Measurements from ENCODE around the gene ZNF429. TPM values are rescaled to one million over a fixed set of nuclear protein-coding genes. Genes with fewer than 3 reads are reported as not detected.
A peak's percentile ranks its signal among the peaks of the same experiment; 100 is the strongest.

The ZNF429 gene
- polyA plus RNA-seq (2013, experiment 1 of 2): 16.4 TPM
- 17.1 TPM for polyA plus RNA-seq (2013, experiment 2 of 2)

DNA sequence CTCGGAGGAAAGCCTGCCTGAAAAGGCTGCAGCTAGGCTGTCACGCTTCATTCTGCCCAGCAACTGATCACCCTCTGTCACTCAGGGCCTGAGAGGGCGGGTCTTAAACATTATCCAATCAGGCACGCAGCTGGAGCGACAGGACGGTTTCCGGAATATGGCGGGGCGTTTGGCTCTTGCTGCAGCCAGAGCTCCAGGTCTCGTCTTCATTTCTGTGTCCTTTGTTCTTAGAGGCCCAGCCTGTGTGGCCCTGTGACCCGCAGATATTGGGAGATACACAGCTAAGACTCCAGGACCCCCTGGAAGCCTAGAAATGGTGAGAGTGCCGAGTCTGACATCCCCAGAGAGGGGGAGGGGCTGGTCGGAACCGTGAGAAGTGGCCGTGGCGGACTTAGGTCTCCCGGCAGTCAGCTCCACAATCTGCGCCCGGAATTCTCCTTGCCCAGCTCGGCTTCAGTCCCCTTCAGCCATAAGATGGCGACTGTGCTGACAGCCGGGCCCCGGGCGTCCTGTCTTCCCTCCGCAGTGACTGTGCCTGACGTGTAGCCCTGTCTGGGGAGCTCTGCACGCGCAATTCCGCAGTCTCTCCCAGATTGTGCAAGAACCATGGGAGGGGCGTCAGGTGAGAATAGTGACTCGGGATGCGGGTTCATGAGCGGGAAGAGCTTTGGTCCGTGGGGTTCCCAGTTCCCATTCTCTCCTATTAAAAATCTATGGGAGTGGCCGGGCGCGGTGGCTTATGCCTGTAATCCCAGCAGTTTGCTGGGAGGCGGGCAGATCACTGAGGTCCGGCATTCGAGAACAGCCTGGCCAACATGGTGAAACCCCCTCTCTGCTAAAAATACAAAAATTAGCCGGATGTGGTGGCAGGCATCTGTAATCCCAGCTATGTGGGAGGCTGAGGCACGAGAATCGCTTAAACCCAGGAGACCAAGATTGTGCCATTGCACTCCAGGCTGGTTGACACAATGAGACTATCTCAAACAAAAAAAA is at the start of gene ZNF429:
Gene ZNF429 (plus strand): TSS at position 144 of the 993 bp plus-strand sequence. CDS start 170 bp downstream, at position 314.
- peak within 1 kb of the TSS; percentile 85 for H3K23ac ChIP-seq (ENCODE audit: low read depth, low read length, poor library complexity)
- H2AK5ac ChIP-seq (ENCODE audit: low read depth, low read length): peak within 1 kb of the TSS; percentile 63
- peak; percentile 89 for DNase-seq (ENCODE audit: low spot score)
- no peak within 1 kb of the TSS for H3K4ac ChIP-seq (ENCODE audit: low read length)
- H4K8ac ChIP-seq (ENCODE audit: low read depth, low read length): no peak within 1 kb of the TSS
- peak within 1 kb of the TSS; percentile 93 for H3K18ac ChIP-seq (ENCODE audit: low read length)
- no peak within 1 kb of the TSS for H2BK12ac ChIP-seq (ENCODE audit: low read length)
- no peak within 1 kb of the TSS for H4K91ac ChIP-seq (ENCODE audit: low read depth, low read length, poor library complexity)
- no peaks in the 10 kb centered on the region for H3K79me1 ChIP-seq (ENCODE audit: low read depth, low read length)
- peak within 1 kb of the TSS; percentile 68 for H3K4me2 ChIP-seq (ENCODE audit: insufficient read depth, low read length, poor library complexity, severe bottlenecking)
- no CpG with 5 or more reads among the region's 43 CpGs for WGBS, 2 donors (ENCODE audit: extremely low coverage in 2 of 2, insufficient read length in 2 of 2, insufficient replicate concordance in 1 of 2)
- no peaks in the 10 kb centered on the region for H3K27me3 ChIP-seq (ENCODE audit: control insufficient read depth in 3 of 3, insufficient read depth in 3 of 3, low read depth in 1 of 3, low read length in 3 of 3)
- peak within 1 kb of the TSS; percentile 76 for H2BK5ac ChIP-seq (ENCODE audit: low read length)
- H3K14ac ChIP-seq (ENCODE audit: low read length): peak within 1 kb of the TSS; percentile 2
- H2BK120ac ChIP-seq (ENCODE audit: low read depth, low read length): no peak within 1 kb of the TSS
- peaks cover 11 to 29% of the 10 kb centered on the region in 2 donors for H3K9me3 ChIP-seq (replicated peaks in 1 of 2; ENCODE audit: control insufficient read depth in 2 of 2, insufficient read depth in 1 of 2, low read depth in 1 of 2, low read length in 2 of 2)
- H3K9ac ChIP-seq (ENCODE audit: low read depth, low read length, poor library complexity): peak within 1 kb of the TSS; percentile 88
- H2AFZ ChIP-seq (ENCODE audit: low read length): peak within 1 kb of the TSS; percentile 84
- peak within 1 kb of the TSS; percentile 88 for H3K27ac ChIP-seq (replicated peaks; ENCODE audit: low read length)
- no peaks in the 10 kb centered on the region for H3K4me1 ChIP-seq (ENCODE audit: control insufficient read depth in 2 of 2, insufficient read depth in 1 of 2, low read depth in 1 of 2, low read length in 2 of 2)
- H2BK15ac ChIP-seq (ENCODE audit: low read length): no peak within 1 kb of the TSS
- H3K36me3 ChIP-seq (replicated peaks in 1 of 2; ENCODE audit: control insufficient read depth in 2 of 2, insufficient read depth in 2 of 2, low read length in 2 of 2): peaks cover 9 to 10% of the 10 kb centered on the region in 2 donors
- peak within 1 kb of the TSS; percentile 65 to 92 for H3K4me3 ChIP-seq (ENCODE audit: low read length in 2 of 2)

DNA sequence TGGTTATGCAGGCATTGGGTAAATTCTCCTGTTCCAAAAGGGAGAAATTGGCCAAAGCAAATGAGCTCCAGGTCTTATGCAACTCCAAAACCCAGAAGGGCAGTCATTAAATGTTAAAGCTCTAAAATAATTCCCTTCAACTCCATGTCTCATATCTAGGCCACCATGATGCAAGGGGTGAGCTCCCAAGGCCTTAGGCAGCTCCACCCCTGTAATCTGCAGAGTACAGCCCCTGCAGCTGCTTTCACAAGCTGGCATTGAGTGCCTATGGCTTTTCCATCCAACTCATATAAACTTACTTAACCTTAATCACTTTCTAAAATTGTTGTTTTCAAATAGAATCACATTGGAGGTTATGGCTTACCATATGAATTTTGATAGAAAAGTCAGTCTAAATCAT is 44.7 kb upstream of the ZNF429 start:
- H2BK12ac ChIP-seq (ENCODE audit: low read length): no peak overlapping the region
- H3K4me1 ChIP-seq (ENCODE audit: control insufficient read depth in 2 of 2, insufficient read depth in 1 of 2, low read depth in 1 of 2, low read length in 2 of 2): no peaks in the 10 kb centered on the region
- H3K27ac ChIP-seq (replicated peaks; ENCODE audit: low read length): no peak overlapping the region
- peaks cover 10 to 28% of the 10 kb centered on the region in 2 donors for H3K9me3 ChIP-seq (replicated peaks in 1 of 2; ENCODE audit: control insufficient read depth in 2 of 2, insufficient read depth in 1 of 2, low read depth in 1 of 2, low read length in 2 of 2)
- no peak for DNase-seq (ENCODE audit: low spot score)
- H2AK5ac ChIP-seq (ENCODE audit: low read depth, low read length): no peak overlapping the region
- no peak overlapping the region for H2BK15ac ChIP-seq (ENCODE audit: low read length)
- H3K36me3 ChIP-seq (replicated peaks in 1 of 2; ENCODE audit: control insufficient read depth in 2 of 2, insufficient read depth in 2 of 2, low read length in 2 of 2): peaks cover 7 to 17% of the 10 kb centered on the region in 2 donors
- no peak overlapping the region for H4K8ac ChIP-seq (ENCODE audit: low read depth, low read length)
- no peak overlapping the region for H3K4me2 ChIP-seq (ENCODE audit: insufficient read depth, low read length, poor library complexity, severe bottlenecking)
- no peaks in the 10 kb centered on the region for H3K27me3 ChIP-seq (ENCODE audit: control insufficient read depth in 3 of 3, insufficient read depth in 3 of 3, low read depth in 1 of 3, low read length in 3 of 3)
- H3K4me3 ChIP-seq (ENCODE audit: low read length in 2 of 2): no peak overlapping the region
- no peak overlapping the region for H3K18ac ChIP-seq (ENCODE audit: low read length)
- no peak overlapping the region for H3K4ac ChIP-seq (ENCODE audit: low read length)
- no peak overlapping the region for H2AFZ ChIP-seq (ENCODE audit: low read length)
- H3K9ac ChIP-seq (ENCODE audit: low read depth, low read length, poor library complexity): no peak overlapping the region
- no peak overlapping the region for H2BK120ac ChIP-seq (ENCODE audit: low read depth, low read length)
- no peak overlapping the region for H3K23ac ChIP-seq (ENCODE audit: low read depth, low read length, poor library complexity)
- H3K14ac ChIP-seq (ENCODE audit: low read length): no peak overlapping the region
- H2BK5ac ChIP-seq (ENCODE audit: low read length): no peak overlapping the region
- H3K79me1 ChIP-seq (ENCODE audit: low read depth, low read length): peaks cover 7% of the 10 kb centered on the region
- H4K91ac ChIP-seq (ENCODE audit: low read depth, low read length, poor library complexity): no peak overlapping the region

DNA sequence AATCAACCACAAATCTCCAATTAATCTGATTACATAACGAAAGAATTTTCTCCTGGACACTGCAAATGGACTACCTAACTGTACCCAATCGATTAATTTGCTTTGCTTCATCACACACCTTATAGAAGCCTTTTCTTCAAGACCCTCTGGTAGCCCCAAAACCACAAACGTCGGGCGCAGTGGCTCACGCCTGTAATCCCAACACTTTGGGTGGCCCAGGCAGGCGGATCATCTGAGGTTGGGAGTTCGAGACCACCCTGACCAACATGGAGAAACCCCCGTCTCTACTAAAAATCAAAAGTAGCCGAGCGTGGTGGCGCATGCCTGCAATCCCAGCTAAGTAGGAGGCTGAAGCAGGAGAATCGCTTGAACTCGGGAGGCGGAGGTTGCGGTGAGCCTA is 42.9 kb upstream of the ZNF429 start:
- no CpG with 5 or more reads among the region's 16 CpGs for WGBS, 2 donors (ENCODE audit: extremely low coverage in 2 of 2, insufficient read length in 2 of 2, insufficient replicate concordance in 1 of 2)

DNA sequence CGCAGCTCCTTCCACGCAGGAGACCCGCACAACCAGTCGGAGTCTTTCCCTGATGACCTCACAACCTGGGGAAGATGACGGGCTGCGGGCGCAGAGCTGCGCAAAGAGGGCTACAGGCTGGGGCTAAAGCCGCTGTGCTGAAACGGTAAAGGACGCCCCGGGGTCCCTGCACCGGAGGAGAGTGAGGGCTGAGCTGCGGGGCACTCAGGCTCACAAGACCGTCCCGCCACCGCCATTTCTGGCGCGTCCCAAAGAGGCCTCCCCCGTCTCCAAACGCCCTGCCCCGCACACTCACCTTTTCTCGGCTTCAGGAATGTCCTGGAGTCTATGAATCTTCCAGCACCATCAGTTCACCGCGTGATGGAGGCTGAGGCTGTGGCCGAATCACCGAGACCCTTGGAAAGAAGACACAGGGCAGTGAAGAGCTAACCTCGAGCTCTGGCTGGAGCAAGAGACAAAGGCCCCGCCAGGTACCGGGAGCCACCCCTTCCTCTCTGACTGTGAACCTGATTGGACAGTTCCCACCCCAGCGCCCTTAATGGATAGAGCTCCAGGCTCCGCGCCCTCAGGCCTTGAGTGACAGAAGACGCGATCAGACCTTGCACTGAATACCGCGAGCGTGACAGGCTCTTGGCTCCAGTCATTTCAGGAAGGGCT is 41.8 kb upstream of the ZNF429 start:
- Histone ChIP-seq H2BK5ac (ENCODE audit: low read length) (peak overlapping the region; percentile 21), H2AK5ac (ENCODE audit: low read depth, low read length) (peak overlapping the region; percentile 81), H3K4me3 (ENCODE audit: low read length in 2 of 2) (peak overlapping the region; percentile 65 to 89), H4K8ac (ENCODE audit: low read depth, low read length) (no peak overlapping the region), H3K4ac (ENCODE audit: low read length) (no peak overlapping the region), H3K4me2 (ENCODE audit: insufficient read depth, low read length, poor library complexity, severe bottlenecking) (peak overlapping the region; percentile 65), H3K27ac (replicated peaks; ENCODE audit: low read length) (no peak overlapping the region), H2BK15ac (ENCODE audit: low read length) (no peak overlapping the region), H3K79me1 (ENCODE audit: low read depth, low read length) (peaks cover 2% of the 10 kb centered on the region), H2BK12ac (ENCODE audit: low read length) (no peak overlapping the region), H3K23ac (ENCODE audit: low read depth, low read length, poor library complexity) (peak overlapping the region; percentile 34), H3K14ac (ENCODE audit: low read length) (no peak overlapping the region), H3K9me3 (replicated peaks in 1 of 2; ENCODE audit: control insufficient read depth in 2 of 2, insufficient read depth in 1 of 2, low read depth in 1 of 2, low read length in 2 of 2) (peaks cover 4 to 24% of the 10 kb centered on the region in 2 donors), H4K91ac (ENCODE audit: low read depth, low read length, poor library complexity) (no peak overlapping the region), H3K18ac (ENCODE audit: low read length) (peak overlapping the region; percentile 94), H3K27me3 (ENCODE audit: control insufficient read depth in 3 of 3, insufficient read depth in 3 of 3, low read depth in 1 of 3, low read length in 3 of 3) (no peaks in the 10 kb centered on the region), H3K4me1 (ENCODE audit: control insufficient read depth in 2 of 2, insufficient read depth in 1 of 2, low read depth in 1 of 2, low read length in 2 of 2) (no peaks in the 10 kb centered on the region), H3K36me3 (replicated peaks in 1 of 2; ENCODE audit: control insufficient read depth in 2 of 2, insufficient read depth in 2 of 2, low read length in 2 of 2) (peaks cover 2 to 3% of the 10 kb centered on the region in 2 donors), H2AFZ (ENCODE audit: low read length) (peak overlapping the region; percentile 88), H3K9ac (ENCODE audit: low read depth, low read length, poor library complexity) (peak overlapping the region; percentile 83), H2BK120ac (ENCODE audit: low read depth, low read length) (no peak overlapping the region)
- peak; percentile 72 for DNase-seq (ENCODE audit: low spot score)
- no CpG with 5 or more reads among the region's 38 CpGs for WGBS, 2 donors (ENCODE audit: extremely low coverage in 2 of 2, insufficient read length in 2 of 2, insufficient replicate concordance in 1 of 2)

More for the DNA sequence above, 42.9 kb upstream of the ZNF429 start:
- H3K36me3 ChIP-seq (replicated peaks in 1 of 2; ENCODE audit: control insufficient read depth in 2 of 2, insufficient read depth in 2 of 2, low read length in 2 of 2): peaks cover 6% of the 10 kb centered on the region in 2 donors
- no peak for DNase-seq (ENCODE audit: low spot score)
- no peak overlapping the region for H3K18ac ChIP-seq (ENCODE audit: low read length)
- H2BK120ac ChIP-seq (ENCODE audit: low read depth, low read length): no peak overlapping the region
- H2BK12ac ChIP-seq (ENCODE audit: low read length): no peak overlapping the region
- no peak overlapping the region for H3K9ac ChIP-seq (ENCODE audit: low read depth, low read length, poor library complexity)
- no peak overlapping the region for H3K27ac ChIP-seq (replicated peaks; ENCODE audit: low read length)
- H3K4ac ChIP-seq (ENCODE audit: low read length): no peak overlapping the region
- peak overlapping the region; percentile 65 to 89 for H3K4me3 ChIP-seq (ENCODE audit: low read length in 2 of 2)
- H2BK5ac ChIP-seq (ENCODE audit: low read length): no peak overlapping the region
- no peaks in the 10 kb centered on the region for H3K27me3 ChIP-seq (ENCODE audit: control insufficient read depth in 3 of 3, insufficient read depth in 3 of 3, low read depth in 1 of 3, low read length in 3 of 3)
- H2AFZ ChIP-seq (ENCODE audit: low read length): no peak overlapping the region
- no peak overlapping the region for H2BK15ac ChIP-seq (ENCODE audit: low read length)
- no peaks in the 10 kb centered on the region for H3K4me1 ChIP-seq (ENCODE audit: control insufficient read depth in 2 of 2, insufficient read depth in 1 of 2, low read depth in 1 of 2, low read length in 2 of 2)
- H4K8ac ChIP-seq (ENCODE audit: low read depth, low read length): no peak overlapping the region
- no peak overlapping the region for H3K23ac ChIP-seq (ENCODE audit: low read depth, low read length, poor library complexity)
- peak overlapping the region; percentile 65 for H3K4me2 ChIP-seq (ENCODE audit: insufficient read depth, low read length, poor library complexity, severe bottlenecking)
- H3K9me3 ChIP-seq (replicated peaks in 1 of 2; ENCODE audit: control insufficient read depth in 2 of 2, insufficient read depth in 1 of 2, low read depth in 1 of 2, low read length in 2 of 2): peaks cover 8 to 27% of the 10 kb centered on the region in 2 donors
- peaks cover 6% of the 10 kb centered on the region for H3K79me1 ChIP-seq (ENCODE audit: low read depth, low read length)
- H4K91ac ChIP-seq (ENCODE audit: low read depth, low read length, poor library complexity): no peak overlapping the region
- H3K14ac ChIP-seq (ENCODE audit: low read length): no peak overlapping the region
- H2AK5ac ChIP-seq (ENCODE audit: low read depth, low read length): no peak overlapping the region

All from neuronal stem cell (in vitro differentiated cells).